Measurements from ENCODE around the gene CDKN2D.

The CDKN2D gene

GRCh38 chr19:10519421-10519820 is 49.4 kb downstream of the CDKN2D start:
- peaks cover 0 to 24% (median 15%) of the 10 kb centered on the region in 4 donors for H3K4me1 ChIP-seq
- no peak overlapping the region for H3K27ac ChIP-seq
- no peak for DNase-seq
- TF ChIP-seq, protein P1, sequence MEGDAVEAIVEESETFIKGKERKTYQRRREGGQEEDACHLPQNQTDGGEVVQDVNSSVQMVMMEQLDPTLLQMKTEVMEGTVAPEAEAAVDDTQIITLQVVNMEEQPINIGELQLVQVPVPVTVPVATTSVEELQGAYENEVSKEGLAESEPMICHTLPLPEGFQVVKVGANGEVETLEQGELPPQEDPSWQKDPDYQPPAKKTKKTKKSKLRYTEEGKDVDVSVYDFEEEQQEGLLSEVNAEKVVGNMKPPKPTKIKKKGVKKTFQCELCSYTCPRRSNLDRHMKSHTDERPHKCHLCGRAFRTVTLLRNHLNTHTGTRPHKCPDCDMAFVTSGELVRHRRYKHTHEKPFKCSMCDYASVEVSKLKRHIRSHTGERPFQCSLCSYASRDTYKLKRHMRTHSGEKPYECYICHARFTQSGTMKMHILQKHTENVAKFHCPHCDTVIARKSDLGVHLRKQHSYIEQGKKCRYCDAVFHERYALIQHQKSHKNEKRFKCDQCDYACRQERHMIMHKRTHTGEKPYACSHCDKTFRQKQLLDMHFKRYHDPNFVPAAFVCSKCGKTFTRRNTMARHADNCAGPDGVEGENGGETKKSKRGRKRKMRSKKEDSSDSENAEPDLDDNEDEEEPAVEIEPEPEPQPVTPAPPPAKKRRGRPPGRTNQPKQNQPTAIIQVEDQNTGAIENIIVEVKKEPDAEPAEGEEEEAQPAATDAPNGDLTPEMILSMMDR (IDR thresholded peaks at IDR 0.05): no peak
- intact Hi-C loops (cut with DNase I; ENCODE audit: low total_unique reads): no loop called here
- H3K4me3 ChIP-seq: no peak overlapping the region
- H3K27me3 ChIP-seq: peaks cover 0 to 33% of the 10 kb centered on the region in 2 donors
- no peaks in the 10 kb centered on the region for H3K9me3 ChIP-seq
- H3K36me3 ChIP-seq: no peaks in the 10 kb centered on the region

- H3K4me1 ChIP-seq: peaks cover 0 to 26% (median 15%) of the 10 kb centered on the region in 4 donors
- no peaks in the 10 kb centered on the region for H3K36me3 ChIP-seq
- H3K27me3 ChIP-seq: peaks cover 0 to 41% of the 10 kb centered on the region in 2 donors
- no peak overlapping the region for H3K27ac ChIP-seq
- DNase-seq: no peak
- no peak overlapping the region for H3K4me3 ChIP-seq
- H3K9me3 ChIP-seq: no peaks in the 10 kb centered on the region
- TF ChIP-seq, protein P1 (IDR thresholded peaks at IDR 0.05): no peak
- intact Hi-C loops (cut with DNase I; ENCODE audit: low total_unique reads): no loop called here
Measured at GRCh38 chr19:10518444-10519361, 50.1 kb downstream of the CDKN2D start.

DNA sequence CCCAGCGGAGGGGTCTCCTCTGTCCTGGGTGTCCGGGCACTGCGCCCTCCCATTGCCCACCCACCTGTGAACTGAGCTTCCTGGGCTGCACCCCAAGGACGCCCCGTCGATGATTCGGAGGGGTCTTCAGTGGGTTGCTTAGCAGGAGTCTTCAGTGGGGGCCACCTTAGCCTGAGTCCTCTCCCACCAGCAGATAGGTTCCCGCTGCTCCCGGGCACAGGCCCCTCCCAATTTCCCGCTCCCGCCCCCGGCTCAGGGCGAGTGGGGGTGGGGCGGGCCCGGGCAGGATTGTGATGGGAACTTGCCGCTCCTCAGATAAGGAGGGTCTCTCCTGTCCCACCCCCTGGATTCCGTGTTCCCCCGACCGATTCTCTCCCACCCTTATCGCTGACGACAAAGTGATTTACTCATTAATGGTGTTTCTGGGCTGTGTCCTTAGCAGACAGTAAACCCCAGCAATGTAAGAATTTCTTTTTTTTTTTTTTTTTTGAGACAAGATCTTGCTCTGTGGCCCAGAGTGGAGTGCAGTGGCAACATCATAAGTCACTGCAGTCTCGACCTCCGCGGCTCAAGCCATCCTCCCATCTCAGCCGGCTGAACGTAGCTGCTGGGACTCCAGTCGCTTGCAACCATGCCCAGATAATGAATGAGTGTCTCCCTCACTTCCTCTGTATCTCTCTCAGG is 50.9 kb downstream of the CDKN2D start:
- Histone ChIP-seq H3K36me3 (no peaks in the 10 kb centered on the region), H3K27ac (no peak overlapping the region), H3K27me3 (peaks cover 0 to 47% of the 10 kb centered on the region in 2 donors), H3K9me3 (no peaks in the 10 kb centered on the region), H3K4me3 (peak overlapping the region; percentile 35 to 42), H3K4me1 (peaks cover 0 to 26% (median 15%) of the 10 kb centered on the region in 4 donors)
- intact Hi-C loops (cut with DNase I; ENCODE audit: low total_unique reads): no loop called here
- TF ChIP-seq, protein P1 (IDR thresholded peaks at IDR 0.05): no peak
- no peak for DNase-seq

DNA sequence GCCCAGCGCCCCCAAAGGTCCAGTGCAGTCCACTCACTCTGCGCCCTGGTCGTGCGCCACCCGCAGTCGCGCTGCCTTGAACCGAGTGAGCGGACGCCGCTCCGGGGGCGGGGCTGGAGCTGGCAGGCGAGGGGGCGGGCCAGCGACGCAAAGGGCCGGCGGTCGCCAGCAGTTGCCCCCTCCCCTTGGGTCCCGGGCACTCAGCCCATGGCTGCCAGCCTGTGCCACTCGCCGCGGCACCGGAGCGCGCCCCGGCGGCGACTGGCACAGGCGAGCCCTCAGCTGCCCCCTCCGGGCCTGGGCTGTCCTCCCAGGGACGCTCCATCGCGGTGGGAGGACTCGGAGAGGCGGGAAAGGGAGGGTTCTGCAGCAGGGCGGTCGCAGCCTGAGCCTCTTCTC is 51.4 kb downstream of the CDKN2D start, which contains the start of gene S1PR5:
S1PR5 (minus strand) TSS at position 87 of the 399 bp plus-strand sequence. CDS start 2,436 bp downstream, outside the sequence.
- peak within 1 kb of the TSS; percentile 35 to 42 for H3K4me3 ChIP-seq
- TF ChIP-seq, protein P1 (IDR thresholded peaks at IDR 0.05): no peak
- no peaks in the 10 kb centered on the region for H3K36me3 ChIP-seq
- H3K4me1 ChIP-seq: peaks cover 0 to 26% (median 15%) of the 10 kb centered on the region in 4 donors
- peaks cover 0 to 47% of the 10 kb centered on the region in 2 donors for H3K27me3 ChIP-seq
- no peak for DNase-seq
- H3K9me3 ChIP-seq: no peaks in the 10 kb centered on the region
- H3K27ac ChIP-seq: no peak within 1 kb of the TSS
- intact Hi-C loops (cut with DNase I; ENCODE audit: low total_unique reads): no loop called here

- Histone ChIP-seq H3K36me3 (no peaks in the 10 kb centered on the region), H3K27me3 (peaks cover 0 to 47% of the 10 kb centered on the region in 2 donors), H3K4me1 (peaks cover 0 to 26% (median 15%) of the 10 kb centered on the region in 4 donors), H3K27ac (no peak overlapping the region), H3K9me3 (no peaks in the 10 kb centered on the region), H3K4me3 (peak overlapping the region; percentile 35 to 42)
- intact Hi-C loops (cut with DNase I; ENCODE audit: low total_unique reads): no loop called here
- no peak for DNase-seq
- TF ChIP-seq, protein P1 (IDR thresholded peaks at IDR 0.05): no peak
Measured at GRCh38 chr19:10516671-10517286, 52.0 kb downstream of the CDKN2D start.

All from tibial artery (tissue), 4 donors.